Natural killer cell (primary cell): Measurements from ENCODE around the gene PCDHA8. TPM values are rescaled to one million over a fixed set of nuclear protein-coding genes. Genes with fewer than 3 reads are reported as not detected.
"Not testable (repeated sequence)": the region's sequence is repeated elsewhere in the genome, so short reads cannot be mapped to it uniquely, and the experiment has no call there.

ENCODE experiments used
- ATAC-seq, 3 donors: fragments of 150-1000 bp in 2 of 3; fragments of 200-7000 bp in 1 of 3; cut with Tn5 transposase; 1 replicate in 1 of 3; 2 replicates in 2 of 3; pipeline ENCODE4 v1.10.0; 2021; ENCODE audit warnings: mild to moderate bottlenecking in 2 of 3, moderate library complexity in 2 of 3
- DNase-seq, 2 donors: peaks; one replicate each; pipeline versions ENCODE4 v3.0.0 to v3.0.0-alpha.2; 2013 to 2021; ENCODE audit warnings: mixed read lengths in 1 of 2
- H3K27ac ChIP-seq: one replicate; pipeline ENCODE4 v1.5.1; 2013; ENCODE audit warnings: mild to moderate bottlenecking, low read length
- H3K27me3 ChIP-seq: one replicate; pipeline ENCODE4 v1.6.1; 2013; ENCODE audit warnings: low read length; ENCODE audit not compliant: control insufficient read depth, insufficient read depth
- H3K36me3 ChIP-seq: one replicate; pipeline ENCODE4 v1.6.1; 2013; ENCODE audit warnings: low read length; ENCODE audit not compliant: control insufficient read depth, insufficient read depth
- H3K4me1 ChIP-seq: one replicate; pipeline ENCODE4 v1.6.1; 2013; ENCODE audit warnings: low read length; ENCODE audit not compliant: control insufficient read depth, insufficient read depth
- H3K4me3 ChIP-seq: one replicate; pipeline ENCODE4 v1.5.1; 2013; ENCODE audit warnings: low read length
- H3K9me3 ChIP-seq: one replicate; pipeline ENCODE4 v1.6.1; 2013; ENCODE audit warnings: low read length; ENCODE audit not compliant: control insufficient read depth, insufficient read depth
- H3K27ac Mint-ChIP-seq, 2 donors: one replicate each; pipeline ENCODE4 v1.8.0; 2022; ENCODE audit warnings: mild to moderate bottlenecking in 2 of 2, mixed read lengths in 2 of 2, moderate library complexity in 1 of 2
- H3K27me3 Mint-ChIP-seq, 2 donors: one replicate each; pipeline ENCODE4 v1.8.0; 2022; ENCODE audit warnings: low read depth in 2 of 2, mixed read lengths in 2 of 2
- H3K36me3 Mint-ChIP-seq: one replicate; pipeline ENCODE4 v1.8.0; 2022; ENCODE audit warnings: mixed read lengths
- H3K4me1 Mint-ChIP-seq, 2 donors: one replicate each; pipeline ENCODE4 v1.8.0; 2022; ENCODE audit warnings: mixed read lengths in 2 of 2
- H3K4me3 Mint-ChIP-seq: one replicate; pipeline ENCODE4 v1.8.0; 2022; ENCODE audit warnings: mild to moderate bottlenecking, moderate library complexity, mixed read lengths
- H3K9me3 Mint-ChIP-seq, 2 donors: one replicate each; pipeline ENCODE4 v1.8.0; 2022; ENCODE audit warnings: mixed read lengths in 2 of 2
- CTCF ChIP-seq: fragments of 200-600 bp; IDR thresholded peaks from one replicate; pipeline ENCODE4 v1.8.0; 2022; ENCODE audit warnings: antibody characterized with exemption
- WGBS: methylation state at CpG from one replicate; pipeline ENCODE4 v1.1.7; 2013; ENCODE audit warnings: missing lambda C conversion rate; ENCODE audit not compliant: insufficient coverage; 5-methylcytosine and 5-hydroxymethylcytosine counted together
- intact Hi-C: fragments of 100-400 bp; cut with micrococcal nuclease; formaldehyde crosslinking; loops from one replicate; pipeline ENCODE4 v1.14.2; 2022
- total RNA-seq, 4 donors: library from RNA; stranded (reverse); fragments of 120-200 nt in 1 of 4; gene quantifications; one replicate each; pipeline versions ENCODE4 v1.2.3 to v1.2.4, GENCODE V29; 2013 to 2022

PCDHA8 gene
- total RNA-seq, 3 donors from 2014 or later (not counting 1 experiment from before 2014, with no cell fraction given) = not detected

- TF ChIP-seq CTCF = no peak
- Mint-ChIP-seq H3K27me3 (peaks cover 16 to 23% of the 10 kb centered on the region in 2 donors), H3K9me3 (peaks cover 5 to 16% of the 10 kb centered on the region in 2 donors), H3K27ac (no peak within 1 kb of the TSS), H3K4me3 (no peak within 1 kb of the TSS), H3K4me1 (no peaks in the 10 kb centered on the region), H3K36me3 (peaks cover 13% of the 10 kb centered on the region)
- Histone ChIP-seq H3K27me3 (peaks cover 14% of the 10 kb centered on the region), H3K27ac (no peak within 1 kb of the TSS), H3K4me1 (no peaks in the 10 kb centered on the region), H3K4me3 (no peak within 1 kb of the TSS), H3K9me3 (peaks cover 19% of the 10 kb centered on the region), H3K36me3 (no peaks in the 10 kb centered on the region)
- 33% methylated on average over 23 of the region's 27 CpGs for WGBS
- intact Hi-C loops = no loop called here
- ATAC-seq = no peak
- DNase-seq = no peak
Observed at GRCh38 chr5:140827704-140828361, 13.2 kb upstream of the PCDHA8 start, which contains the start of gene PCDHA6. TSS of gene PCDHA6 (plus strand) at chr5:140827960. CDS start at chr5:140828092, 132 bp downstream.

- Mint-ChIP-seq H3K4me3 (no peak overlapping the region), H3K36me3 (peaks cover 15% of the 10 kb centered on the region), H3K4me1 (no peaks in the 10 kb centered on the region), H3K27ac (no peak overlapping the region), H3K27me3 (peaks cover 18 to 27% of the 10 kb centered on the region in 2 donors), H3K9me3 (peaks cover 8 to 18% of the 10 kb centered on the region in 2 donors)
- 27% methylated on average over 13 of the region's 18 CpGs for WGBS
- H3K36me3 ChIP-seq = no peaks in the 10 kb centered on the region
- no peak for DNase-seq
- H3K4me3 ChIP-seq = no peak overlapping the region
- TF ChIP-seq CTCF = no peak
- no peaks in the 10 kb centered on the region for H3K4me1 ChIP-seq
- H3K9me3 ChIP-seq = peaks cover 16% of the 10 kb centered on the region
- intact Hi-C loops = no loop called here
- peaks cover 17% of the 10 kb centered on the region for H3K27me3 ChIP-seq
- H3K27ac ChIP-seq = no peak overlapping the region
- ATAC-seq = no peak
Observed at GRCh38 chr5:140828362-140828737, 12.6 kb upstream of the PCDHA8 start.

GRCh38 chr5:140829511-140830501 is 11.2 kb upstream of the PCDHA8 start:
- Mint-ChIP-seq H3K36me3 (peaks cover 15% of the 10 kb centered on the region), H3K27me3 (peaks cover 22 to 27% of the 10 kb centered on the region in 2 donors), H3K9me3 (peaks cover 9 to 21% of the 10 kb centered on the region in 2 donors)
- H3K9me3 ChIP-seq, H3K27ac Mint-ChIP-seq, H3K4me3 ChIP-seq, H3K4me1 ChIP-seq, H3K4me3 Mint-ChIP-seq, H3K4me1 Mint-ChIP-seq, H3K36me3 ChIP-seq, DNase-seq, H3K27ac ChIP-seq, intact Hi-C loops, ATAC-seq: not testable (repeated sequence)
- WGBS = 57% methylated on average over 106 of the region's 106 CpGs
- peaks cover 15% of the 10 kb centered on the region for H3K27me3 ChIP-seq

- intact Hi-C loops = no loop called here
Observed at GRCh38 chr5:140833993-140834392, 7.0 kb upstream of the PCDHA8 start, which contains the start of gene PCDHA7. TSS of gene PCDHA7 (plus strand) at chr5:140834269. CDS start at chr5:140834384, 115 bp downstream.

More at GRCh38 chr5:140833993-140834392, 7.0 kb upstream of the PCDHA8 start, which contains the start of gene PCDHA7:
- WGBS = 22% methylated on average over 7 of the region's 8 CpGs
- DNase-seq (no peak), ATAC-seq (no peak)
- H3K4me1 ChIP-seq = no peaks in the 10 kb centered on the region
- H3K9me3 Mint-ChIP-seq = peaks cover 8 to 15% of the 10 kb centered on the region in 2 donors
- no peak within 1 kb of the TSS for H3K27ac ChIP-seq
- no peaks in the 10 kb centered on the region for H3K4me1 Mint-ChIP-seq
- no peaks in the 10 kb centered on the region for H3K36me3 ChIP-seq
- no peak within 1 kb of the TSS for H3K27ac Mint-ChIP-seq
- H3K27me3 ChIP-seq = peaks cover 11% of the 10 kb centered on the region
- no peak within 1 kb of the TSS for H3K4me3 Mint-ChIP-seq
- H3K36me3 Mint-ChIP-seq = peaks cover 8% of the 10 kb centered on the region
- no peak within 1 kb of the TSS for H3K4me3 ChIP-seq
- H3K27me3 Mint-ChIP-seq = peaks cover 11 to 12% of the 10 kb centered on the region in 2 donors
- TF ChIP-seq CTCF = no peak
- H3K9me3 ChIP-seq = peaks cover 10% of the 10 kb centered on the region
